SHP77 treated with DMSO at 0.1 percent for 48 hours (cell line): ENCODE results near the gene PRR30.

ENCODE experiments used
- DNase-seq: peaks from one replicate; lab custom pipeline; 2025; lab: John Stamatoyannopoulos, UW

PRR30 gene

DNA sequence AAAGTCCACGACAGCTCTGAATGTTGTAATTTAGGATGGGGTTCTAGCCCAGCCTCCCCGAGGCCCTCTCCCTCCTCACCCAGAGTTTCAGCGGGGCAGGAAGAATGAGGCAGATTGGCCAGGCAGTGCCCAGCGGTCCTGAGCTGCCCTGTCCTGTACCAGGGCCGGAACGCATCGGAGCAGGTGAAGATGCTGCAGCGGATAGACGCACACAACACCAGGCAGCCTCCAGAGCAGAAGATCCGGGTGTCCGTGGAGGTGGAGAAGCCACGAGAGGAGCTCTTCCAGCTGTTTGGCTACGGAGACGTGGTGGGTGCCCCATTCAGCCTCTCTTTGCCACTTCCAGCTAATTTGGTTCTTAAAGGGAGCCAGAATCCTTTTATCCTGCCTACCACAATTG, 41.9 kb downstream of the PRR30 start:
- DNase-seq = no peak

- DNase-seq = no peak
Measured at GRCh38 chr2:27096748-27097297, 42.4 kb downstream of the PRR30 start.

- DNase-seq = peak; percentile 4
Measured at GRCh38 chr2:27095745-27096651, 43.2 kb downstream of the PRR30 start.

DNA sequence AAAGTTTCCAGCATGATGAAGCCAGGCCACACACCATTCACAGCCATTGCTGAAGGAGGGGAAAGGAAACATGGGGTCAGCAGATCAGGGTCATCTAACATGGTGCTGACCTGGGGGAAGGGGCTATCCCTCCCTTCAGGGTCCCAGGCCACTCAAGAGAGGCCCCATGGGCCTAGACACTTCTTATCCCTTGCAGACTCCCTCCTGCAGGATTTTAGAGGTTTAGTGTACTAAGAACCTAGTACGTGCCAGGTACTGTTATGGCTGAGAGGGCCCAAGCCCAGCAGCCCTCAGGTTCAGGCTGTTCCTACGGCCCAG, 43.8 kb downstream of the PRR30 start:
- no peak for DNase-seq

DNA sequence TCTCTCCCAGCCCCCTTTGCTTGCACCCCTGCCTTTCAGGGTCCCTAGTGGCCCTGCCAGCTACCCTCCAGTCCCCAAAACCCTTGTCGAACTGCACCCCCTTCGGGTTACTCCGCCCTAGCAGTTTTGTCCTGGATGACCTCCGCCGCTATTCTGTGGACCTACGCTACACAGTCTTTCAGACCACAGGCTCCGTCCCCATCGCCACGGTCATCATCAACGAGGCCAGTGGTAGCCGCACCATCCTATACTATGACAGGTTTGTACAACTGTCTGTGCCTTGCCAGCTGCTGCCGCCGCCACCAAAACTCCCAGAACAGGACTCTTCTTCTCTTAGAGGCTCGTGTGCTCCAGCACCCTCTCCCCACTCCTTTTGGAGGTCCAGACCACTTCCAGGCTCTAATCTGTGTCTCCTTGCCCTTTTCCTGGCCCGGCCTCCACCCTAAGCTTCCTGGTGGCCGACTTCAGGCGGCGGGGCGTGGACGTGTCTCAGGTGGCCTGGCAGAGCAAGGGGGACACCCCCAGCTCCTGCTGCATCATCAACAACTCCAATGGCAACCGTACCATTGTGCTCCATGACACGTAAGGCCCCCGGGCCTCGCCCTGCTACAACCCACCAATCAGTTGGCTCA, 44.7 kb downstream of the PRR30 start:
- no peak for DNase-seq

GRCh38 chr2:27093430-27094352, 45.5 kb downstream of the PRR30 start:
- no peak for DNase-seq

GRCh38 chr2:27092696-27093429, 46.3 kb downstream of the PRR30 start:
- no peak for DNase-seq

DNA sequence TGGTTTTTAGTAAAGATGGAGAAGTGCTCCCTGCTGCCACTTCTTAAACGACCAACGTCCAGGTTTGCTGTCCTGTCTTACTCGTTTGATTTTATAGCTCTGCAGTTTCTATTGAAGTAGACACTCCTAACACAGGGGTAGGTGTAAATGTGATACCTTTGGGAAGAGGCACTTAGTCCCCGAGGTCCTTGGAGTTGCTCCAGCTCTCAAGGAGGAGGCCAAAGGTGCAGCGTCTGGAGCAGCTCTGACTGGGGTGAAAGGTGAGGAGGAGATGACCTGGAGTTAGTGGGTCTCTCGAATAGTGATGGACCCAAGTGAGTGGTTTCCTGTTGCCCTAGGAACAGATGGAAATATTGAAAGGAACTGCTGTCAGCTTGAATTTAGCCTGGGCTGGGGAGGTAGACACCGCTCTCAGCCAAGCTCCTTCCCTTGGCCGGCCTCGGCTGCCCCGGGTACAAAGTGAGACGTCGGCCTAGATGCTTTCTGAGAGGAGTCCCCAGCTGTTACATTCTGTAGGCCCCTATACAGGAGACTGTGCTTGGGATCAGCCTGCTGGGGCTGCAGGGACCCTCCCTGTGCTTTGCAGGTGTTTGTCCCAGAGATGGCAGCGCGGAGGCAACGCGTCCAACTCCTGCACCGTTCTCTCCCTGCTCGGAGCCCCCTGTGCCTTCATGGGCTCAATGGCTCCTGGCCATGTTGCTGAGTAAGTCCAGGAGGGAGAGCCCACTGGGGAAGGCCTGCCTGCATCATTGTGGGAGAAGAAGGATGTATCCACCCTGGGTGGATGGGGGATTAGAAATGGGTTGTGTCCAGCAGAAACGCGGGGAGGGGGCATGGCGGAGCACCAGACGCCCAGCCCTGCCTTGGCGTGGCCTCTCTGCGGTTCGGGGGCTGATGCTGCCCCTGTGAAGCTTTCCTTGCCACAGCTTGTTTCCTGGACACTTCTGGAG, 47.2 kb downstream of the PRR30 start:
- no peak for DNase-seq

GRCh38 chr2:27089111-27089954, 49.9 kb downstream of the PRR30 start:
- DNase-seq = no peak

GRCh38 chr2:27088634-27089033, 50.6 kb downstream of the PRR30 start:
- DNase-seq = no peak

GRCh38 chr2:27087823-27088410, 51.3 kb downstream of the PRR30 start:
- no peak for DNase-seq
